Muscle layer of colon (tissue), 2 donors: ENCODE measurements around the gene KRTAP3-1.
"Not testable (repeated sequence)": the region's sequence is repeated elsewhere in the genome, so short reads cannot be mapped to it uniquely, and the experiment has no call there.

Experiments used
- H3K27ac ChIP-seq: one replicate; pipeline ENCODE4 v1.7.0; 2013; ENCODE audit warnings: low read depth, mild to moderate bottlenecking, low read length, moderate library complexity
- H3K27me3 ChIP-seq, 2 donors: one replicate each; pipeline ENCODE4 v1.7.0; 2013; ENCODE audit warnings: low read length in 2 of 2, mild to moderate bottlenecking in 2 of 2; ENCODE audit not compliant: insufficient read depth in 2 of 2, control insufficient read depth in 1 of 2
- H3K36me3 ChIP-seq: one replicate; pipeline ENCODE4 v1.7.0; 2013; ENCODE audit warnings: mild to moderate bottlenecking, low read length; ENCODE audit not compliant: insufficient read depth
- H3K4me1 ChIP-seq: one replicate; pipeline ENCODE4 v1.7.0; 2013; ENCODE audit warnings: mild to moderate bottlenecking, low read length; ENCODE audit not compliant: insufficient read depth
- H3K4me3 ChIP-seq, 2 donors: one replicate each; pipeline ENCODE4 v1.7.0; 2013; ENCODE audit warnings: low read length in 2 of 2, low read depth in 1 of 2, mild to moderate bottlenecking in 1 of 2, moderate library complexity in 1 of 2
- H3K9ac ChIP-seq: one replicate; pipeline ENCODE4 v1.7.0; 2013; ENCODE audit warnings: low read length
- H3K9me3 ChIP-seq: one replicate; pipeline ENCODE4 v1.7.0; 2013; ENCODE audit warnings: mild to moderate bottlenecking, low read length
- donor health status: abdominal sarcoma.
- donor health status: Adenocarcinoma of cecum.

Gene KRTAP3-1

DNA sequence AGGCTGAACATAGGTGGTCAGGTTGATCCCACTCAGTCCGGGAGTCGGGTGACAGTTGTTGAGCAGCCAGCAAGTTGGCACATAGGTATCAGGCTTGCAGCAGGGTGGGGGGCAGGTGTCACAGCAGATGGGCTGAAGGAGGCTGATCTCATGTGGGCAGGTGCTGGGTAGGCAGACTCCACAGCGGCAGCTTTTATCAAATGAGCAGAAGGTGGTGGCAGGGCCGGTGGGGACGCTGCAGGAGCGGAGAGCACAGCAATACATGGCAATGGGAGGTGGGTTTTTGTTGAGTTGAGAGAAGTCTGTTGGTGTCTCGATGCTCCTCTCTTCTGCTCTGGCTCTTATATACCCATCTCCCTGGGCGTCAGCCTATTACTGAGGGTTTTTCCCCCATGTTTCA, at the start of gene KRTAP3-1:
KRTAP3-1 (minus strand) TSS at position 318 of the 400 bp plus-strand sequence; CDS start at position 264, 54 bp downstream.
- H3K9ac ChIP-seq: no peak within 1 kb of the TSS
- H3K27ac ChIP-seq: no peak within 1 kb of the TSS
- no peaks in the 10 kb centered on the region for H3K4me1 ChIP-seq
- no peaks in the 10 kb centered on the region for H3K27me3 ChIP-seq
- no peak within 1 kb of the TSS for H3K4me3 ChIP-seq
- no peaks in the 10 kb centered on the region for H3K36me3 ChIP-seq
- H3K9me3 ChIP-seq: no peaks in the 10 kb centered on the region

DNA sequence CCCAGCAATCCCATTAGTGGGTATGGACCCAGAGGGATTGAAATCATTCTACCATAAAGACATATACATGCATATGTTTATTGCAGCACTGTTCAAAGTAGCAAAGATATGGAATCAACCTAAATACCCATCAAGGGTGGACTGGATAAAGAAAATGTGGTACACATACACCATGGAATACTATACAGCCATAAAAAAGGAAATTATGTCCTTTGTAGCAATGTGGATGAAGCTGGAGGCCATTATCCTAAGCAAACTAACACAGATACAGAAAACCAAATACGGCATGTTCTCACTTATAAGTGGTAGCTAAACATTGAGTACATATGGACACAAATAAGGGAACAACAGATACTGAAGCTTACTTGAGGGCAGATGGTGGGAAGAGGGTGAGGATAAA, 48.6 kb upstream of the KRTAP3-1 start:
- H3K9ac ChIP-seq: no peak overlapping the region
- H3K27ac ChIP-seq: no peak overlapping the region
- H3K36me3 ChIP-seq: no peaks in the 10 kb centered on the region
- no peaks in the 10 kb centered on the region for H3K4me1 ChIP-seq
- H3K4me3 ChIP-seq: no peak overlapping the region
- no peaks in the 10 kb centered on the region for H3K9me3 ChIP-seq
- no peaks in the 10 kb centered on the region for H3K27me3 ChIP-seq

GRCh38 chr17:41055130-41055529, 46.2 kb upstream of the KRTAP3-1 start, which contains the start of gene KRTAP2-2:
Gene KRTAP2-2, minus strand, starts transcription at chr17:41055230. Its CDS starts 19 bp downstream, at chr17:41055211.
- not testable (repeated sequence) for H3K9ac ChIP-seq, H3K4me3 ChIP-seq, H3K27ac ChIP-seq, H3K4me1 ChIP-seq, H3K9me3 ChIP-seq, H3K36me3 ChIP-seq, H3K27me3 ChIP-seq

DNA sequence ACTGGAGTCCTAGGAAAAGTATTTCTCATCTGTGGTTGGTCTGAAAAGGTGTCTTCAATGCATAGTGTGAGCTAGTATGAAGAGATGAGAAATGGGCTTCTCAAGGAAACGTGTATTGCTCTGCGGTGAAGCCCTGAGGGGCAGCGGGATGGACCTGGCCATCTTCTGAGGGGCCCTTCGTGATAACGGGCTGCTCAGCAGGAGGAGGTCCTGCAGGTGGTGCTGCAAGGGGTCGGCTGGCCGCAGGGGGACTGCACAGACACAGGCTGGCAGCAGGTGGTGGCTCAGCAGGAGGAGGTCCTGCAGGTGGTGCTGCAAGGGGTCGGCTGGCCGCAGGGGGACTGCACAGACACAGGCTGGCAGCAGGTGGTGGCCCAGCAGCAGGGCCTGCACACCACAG, 45.6 kb upstream of the KRTAP3-1 start:
- H3K4me3 ChIP-seq, H3K9ac ChIP-seq, H3K4me1 ChIP-seq, H3K27ac ChIP-seq, H3K36me3 ChIP-seq, H3K9me3 ChIP-seq, H3K27me3 ChIP-seq: not testable (repeated sequence)

- Histone ChIP-seq H3K27ac (no peak overlapping the region), H3K27me3 (no peaks in the 10 kb centered on the region), H3K4me3 (no peak overlapping the region), H3K4me1 (no peaks in the 10 kb centered on the region), H3K36me3 (no peaks in the 10 kb centered on the region), H3K9me3 (no peaks in the 10 kb centered on the region), H3K9ac (no peak overlapping the region)
Measured at GRCh38 chr17:41054025-41054424, 45.1 kb upstream of the KRTAP3-1 start.

GRCh38 chr17:41052566-41052965, 43.6 kb upstream of the KRTAP3-1 start:
- H3K36me3 ChIP-seq: no peaks in the 10 kb centered on the region
- no peaks in the 10 kb centered on the region for H3K4me1 ChIP-seq
- H3K4me3 ChIP-seq: no peak overlapping the region
- H3K9me3 ChIP-seq: no peaks in the 10 kb centered on the region
- no peak overlapping the region for H3K9ac ChIP-seq
- no peaks in the 10 kb centered on the region for H3K27me3 ChIP-seq
- H3K27ac ChIP-seq: no peak overlapping the region

- H3K27me3 ChIP-seq: no peaks in the 10 kb centered on the region
Measured at GRCh38 chr17:41049110-41049509, 40.2 kb upstream of the KRTAP3-1 start.

DNA sequence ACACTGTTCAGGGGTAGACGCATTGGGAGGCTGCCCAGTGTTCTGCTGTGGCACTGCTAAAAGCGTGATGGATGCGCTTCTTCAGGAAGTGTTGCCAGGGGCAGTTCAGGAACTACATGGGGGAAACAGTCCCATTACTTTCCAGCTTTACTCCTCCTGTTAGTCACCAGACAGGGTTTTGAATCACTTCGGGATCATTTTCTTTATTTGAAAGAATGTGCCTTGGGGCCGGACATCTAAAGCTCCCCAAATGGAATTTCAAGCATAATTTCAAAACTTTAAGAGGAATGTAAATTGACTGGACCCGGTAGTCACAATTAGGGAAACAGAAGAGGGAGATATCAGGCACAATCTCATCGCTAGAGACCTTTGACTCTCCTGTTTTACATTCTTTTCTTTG, 39.5 kb upstream of the KRTAP3-1 start:
- Histone ChIP-seq H3K27ac (no peak overlapping the region), H3K9ac (no peak overlapping the region), H3K27me3 (no peaks in the 10 kb centered on the region), H3K4me3 (no peak overlapping the region), H3K9me3 (no peaks in the 10 kb centered on the region), H3K36me3 (no peaks in the 10 kb centered on the region), H3K4me1 (no peaks in the 10 kb centered on the region)

More at GRCh38 chr17:41049110-41049509, 40.2 kb upstream of the KRTAP3-1 start:
- H3K4me1 ChIP-seq: no peaks in the 10 kb centered on the region
- H3K4me3 ChIP-seq: no peak overlapping the region
- no peaks in the 10 kb centered on the region for H3K36me3 ChIP-seq
- H3K27ac ChIP-seq: no peak overlapping the region
- H3K9ac ChIP-seq: no peak overlapping the region
- H3K9me3 ChIP-seq: no peaks in the 10 kb centered on the region

DNA sequence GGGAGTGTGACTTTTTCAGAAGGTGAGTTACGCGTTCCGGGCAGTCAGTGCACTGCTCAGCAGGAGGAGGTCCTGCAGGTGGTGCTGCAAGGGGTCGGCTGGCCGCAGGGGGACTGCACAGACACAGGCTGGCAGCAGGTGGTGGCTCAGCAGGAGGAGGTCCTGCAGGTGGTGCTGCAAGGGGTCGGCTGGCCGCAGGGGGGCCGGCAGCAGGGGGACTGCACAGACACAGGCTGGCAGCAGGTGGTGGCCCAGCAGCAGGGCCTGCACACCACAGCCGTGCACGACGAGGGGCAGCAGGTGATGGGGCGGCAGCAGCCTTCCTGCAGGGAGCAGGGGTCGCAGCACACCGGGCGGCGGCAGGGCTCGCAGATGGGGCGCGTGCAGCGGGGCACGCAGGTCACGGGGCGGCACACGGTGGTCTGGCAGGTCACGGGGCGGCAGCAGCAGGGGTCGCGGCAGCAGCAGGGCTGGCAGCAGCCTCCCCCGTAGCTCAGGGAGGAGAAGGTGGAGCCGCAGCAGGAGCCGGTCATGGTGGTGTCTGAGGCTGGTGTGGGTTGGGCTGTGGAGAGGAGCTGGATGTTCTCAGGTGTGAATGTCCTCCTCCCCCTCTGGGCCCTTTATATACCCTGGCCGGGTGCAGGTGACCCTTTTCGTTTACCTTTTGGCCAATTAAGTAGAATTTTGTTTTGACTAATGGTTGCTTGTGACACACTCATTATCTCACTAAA, 38.0 kb upstream of the KRTAP3-1 start, which contains the start of gene KRTAP2-1:
KRTAP2-1 (minus strand) TSS at position 582 of the 731 bp plus-strand sequence; CDS start at position 533, 49 bp downstream.
- H3K9ac ChIP-seq, H3K27me3 ChIP-seq, H3K9me3 ChIP-seq, H3K27ac ChIP-seq, H3K4me3 ChIP-seq, H3K4me1 ChIP-seq, H3K36me3 ChIP-seq: not testable (repeated sequence)

- Histone ChIP-seq H3K27me3 (no peaks in the 10 kb centered on the region), H3K4me3 (no peak overlapping the region)
Measured at GRCh38 chr17:41042953-41043352, 34.0 kb upstream of the KRTAP3-1 start.

DNA sequence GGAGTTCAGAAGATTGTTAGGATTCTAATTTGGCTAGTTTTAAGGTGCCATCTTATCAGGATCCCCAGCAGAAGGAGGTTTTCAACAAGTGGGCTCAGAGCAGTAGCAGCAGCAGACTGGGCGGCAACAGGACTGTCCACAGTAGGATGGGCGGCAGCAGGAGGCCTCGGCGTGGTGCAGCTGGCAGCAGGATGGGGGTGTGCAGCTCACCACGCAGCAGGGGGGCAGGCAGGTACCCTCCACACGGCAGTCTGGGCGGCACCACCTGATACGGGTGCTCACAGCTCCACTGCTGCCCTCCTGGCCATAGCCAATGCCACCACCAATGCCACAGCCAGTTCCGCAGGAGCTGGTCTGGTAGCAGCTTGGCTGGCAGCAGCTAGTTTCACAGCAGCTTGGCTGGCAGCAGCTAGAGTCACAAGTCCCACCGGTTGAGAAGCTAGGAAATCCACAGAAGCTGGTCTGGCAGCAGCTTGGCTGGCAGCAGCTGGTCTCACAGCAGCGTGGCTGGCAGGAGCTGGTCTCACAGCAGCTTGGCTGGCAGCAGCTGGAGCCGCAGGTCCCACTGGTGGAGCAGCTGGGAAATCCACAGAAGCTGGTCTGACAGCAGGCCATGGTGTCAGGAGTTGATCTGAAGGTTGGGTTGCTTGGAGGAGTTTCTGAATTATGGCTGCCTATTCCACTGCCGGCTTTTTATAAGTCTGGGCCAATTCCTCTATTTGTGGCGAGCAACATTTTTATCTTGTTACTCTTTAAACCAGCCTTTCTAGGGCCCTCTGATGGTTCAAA, 32.0 kb upstream of the KRTAP3-1 start, which contains the start of gene KRTAP1-1:
KRTAP1-1 (minus strand) TSS at position 668 of the 789 bp plus-strand sequence; CDS start at position 615, 53 bp downstream.
- H3K27me3 ChIP-seq, H3K27ac ChIP-seq, H3K9ac ChIP-seq, H3K4me3 ChIP-seq, H3K4me1 ChIP-seq, H3K36me3 ChIP-seq, H3K9me3 ChIP-seq: not testable (repeated sequence)

More at GRCh38 chr17:41042953-41043352, 34.0 kb upstream of the KRTAP3-1 start:
- no peak overlapping the region for H3K9ac ChIP-seq
- H3K9me3 ChIP-seq: no peaks in the 10 kb centered on the region
- H3K27ac ChIP-seq: no peak overlapping the region
- no peaks in the 10 kb centered on the region for H3K36me3 ChIP-seq
- no peaks in the 10 kb centered on the region for H3K4me1 ChIP-seq
